ENCODE measurements around the gene CFAP410. TPM values are rescaled to one million over a fixed set of nuclear protein-coding genes. Genes with fewer than 3 reads are reported as not detected.

The CFAP410 gene
- polyA plus RNA-seq, 1 of the 3 experiments (the other 2 are of a cell fraction): 18.0 TPM

GRCh38 chr21:44337941-44338895 is 972 bp downstream of the CFAP410 start:
- H3K4me1 ChIP-seq (ENCODE audit: control insufficient read depth in 1 of 2, insufficient read depth in 2 of 2, low read depth in 1 of 2, low read length in 1 of 2): peaks cover 6 to 10% of the 10 kb centered on the region in 2 experiments; a peak in 2 of 4 replicates
- H3K9me3 ChIP-seq: no peaks in the 10 kb centered on the region
- no peaks in the 10 kb centered on the region for H3K27me3 ChIP-seq (ENCODE audit: insufficient read depth)
- H3K79me2 ChIP-seq (ENCODE audit: insufficient read depth): no peaks in the 10 kb centered on the region
- peak overlapping the region; percentile 47 to 75; a peak in 3 of 4 replicates for H3K27ac ChIP-seq (ENCODE audit: low read depth in 2 of 2, low read length in 1 of 2)
- ChIA-PET POLR2A (interaction anchor here (0.7 to 1.3 kb wide), 8 partner anchors 8 to 118 kb away, joined by 3 to 5 read pairs (median 4); partner anchors contain the start of gene LRRC3), CTCF (interaction anchor here (0.7 to 2.5 kb wide), 12 partner anchors 9 to 455 kb away, joined by 3 to 12 read pairs (median 5); no protein-coding TSS in a partner anchor)
- peak overlapping the region; percentile 93 for H3K4me2 ChIP-seq
- peak; percentile 90 for DNase-seq
- no peak overlapping the region for H2AFZ ChIP-seq (ENCODE audit: low read depth)
- H3K9ac ChIP-seq: peak overlapping the region; percentile 36; the same call in 1 of the 2 replicates
- TF ChIP-seq FOXJ3 (CRISPR knock-in tag; IDR thresholded peaks at IDR 0.05) (no peak), SMC3 (IDR thresholded peaks at IDR 0.05; ENCODE audit: low read depth, low read length) (peak; percentile 39; the same call in 1 of the 2 replicates), CTCF (IDR thresholded peaks at IDR 0.05) (peak; percentile 41), RAD21 (IDR thresholded peaks at IDR 0.05; ENCODE audit: low read length) (peak; percentile 43)
- peak overlapping the region; percentile 53 to 61 for H3K4me3 ChIP-seq (ENCODE audit: low read depth in 2 of 2, low read length in 1 of 2)
- no peaks in the 10 kb centered on the region for H4K20me1 ChIP-seq (ENCODE audit: insufficient read depth)
- H3K9me2 ChIP-seq: no peaks in the 10 kb centered on the region
- H3F3A ChIP-seq (replicated peaks; ENCODE audit: insufficient read depth): peaks cover 23% of the 10 kb centered on the region
- peaks cover 0 to 12% of the 10 kb centered on the region in 2 experiments for H3K36me3 ChIP-seq (replicated peaks in 1 of 2; ENCODE audit: control insufficient read depth in 1 of 2, insufficient read depth in 2 of 2, low read length in 1 of 2)
- 46% methylated on average over 5 of the region's 47 CpGs for WGBS (ENCODE audit: low lambda C conversion rate)

GRCh38 chr21:44337449-44337848 is 1.7 kb downstream of the CFAP410 start:
- WGBS (ENCODE audit: low lambda C conversion rate): 67% methylated on average over 3 of the region's 3 CpGs

More at GRCh38 chr21:44337449-44337848, 1.7 kb downstream of the CFAP410 start:
- Histone ChIP-seq H3K9ac (no peak overlapping the region), H3K36me3 (replicated peaks in 1 of 2; ENCODE audit: control insufficient read depth in 1 of 2, insufficient read depth in 2 of 2, low read length in 1 of 2) (peaks cover 0 to 12% of the 10 kb centered on the region in 2 experiments), H3K27ac (ENCODE audit: low read depth in 2 of 2, low read length in 1 of 2) (peak overlapping the region in 1 of 2 experiments; percentile 75; a peak in 3 of 4 replicates), H3K4me1 (ENCODE audit: control insufficient read depth in 1 of 2, insufficient read depth in 2 of 2, low read depth in 1 of 2, low read length in 1 of 2) (peaks cover 6 to 10% of the 10 kb centered on the region in 2 experiments; a peak in 2 of 4 replicates), H3K4me3 (ENCODE audit: low read depth in 2 of 2, low read length in 1 of 2) (no peak overlapping the region), H3K9me3 (no peaks in the 10 kb centered on the region), H3K9me2 (no peaks in the 10 kb centered on the region), H3K4me2 (peak overlapping the region; percentile 93; the same call in 1 of the 2 replicates), H2AFZ (ENCODE audit: low read depth) (no peak overlapping the region), H3K79me2 (ENCODE audit: insufficient read depth) (no peaks in the 10 kb centered on the region), H4K20me1 (ENCODE audit: insufficient read depth) (no peaks in the 10 kb centered on the region), H3K27me3 (ENCODE audit: insufficient read depth) (no peaks in the 10 kb centered on the region), H3F3A (replicated peaks; ENCODE audit: insufficient read depth) (peaks cover 23% of the 10 kb centered on the region)
- no peak for TF ChIP-seq CTCF (IDR thresholded peaks at IDR 0.05)
- no peak for TF ChIP-seq MEF2A (IDR thresholded peaks at IDR 0.05; ENCODE audit: borderline replicate concordance, low read depth)
- no peak for TF ChIP-seq FOXM1 (IDR thresholded peaks at IDR 0.05; ENCODE audit: low read depth)
- no peak for TF ChIP-seq CHD2 (IDR thresholded peaks at IDR 0.05; ENCODE audit: low read length, partially characterized antibody)
- no peak for TF ChIP-seq IRF3 (IDR thresholded peaks at IDR 0.05; ENCODE audit: low read depth, low read length)
- no peak for TF ChIP-seq RAD21 (IDR thresholded peaks at IDR 0.05; ENCODE audit: low read length)
- TF ChIP-seq EZH2phosphoT487 (IDR thresholded peaks at IDR 0.05; ENCODE audit: borderline replicate concordance, low read depth): no peak
- TF ChIP-seq NRF1 (IDR thresholded peaks at IDR 0.05; ENCODE audit: low read depth, low read length): no peak
- TF ChIP-seq MXI1 (IDR thresholded peaks at IDR 0.05; ENCODE audit: low read depth, low read length): no peak
- no peak for TF ChIP-seq USF2 (IDR thresholded peaks at IDR 0.05; ENCODE audit: borderline replicate concordance, low read depth, low read length)
- no peak for TF ChIP-seq TAF1 (IDR thresholded peaks at IDR 0.05; ENCODE audit: borderline replicate concordance, low read depth, low read length)
- TF ChIP-seq ZBTB33 (IDR thresholded peaks at IDR 0.05; ENCODE audit: borderline replicate concordance, low read depth): no peak
- ChIA-PET CTCF (interaction anchor here (0.7 to 2.5 kb wide), 7 partner anchors 8 to 456 kb away, joined by 3 to 12 read pairs (median 8); no protein-coding TSS in a partner anchor), POLR2A (no interaction called here)
- no peak for DNase-seq
